Trophoblast cell (in vitro differentiated cells and primary cell): ENCODE measurements around the gene TIGD1. TPM values are rescaled to one million over a fixed set of nuclear protein-coding genes. Genes with fewer than 3 reads are reported as not detected.
A peak's percentile ranks its signal among the peaks of the same experiment; 100 is the strongest.

Experiments
- DNase-seq, 2 donors: peaks; one replicate each; pipeline ENCODE4 v3.0.0-alpha.2; 2016
- H2AFZ ChIP-seq: 2 replicates; pipeline ENCODE4 v1.6.1; 2013; ENCODE audit warnings: low read length, moderate library complexity, mild to moderate bottlenecking; ENCODE audit not compliant: insufficient read depth, poor library complexity
- H2AK5ac ChIP-seq: 2 replicates; pipeline ENCODE4 v1.6.1; 2013; ENCODE audit warnings: mild to moderate bottlenecking, low read length
- H2BK120ac ChIP-seq: 2 replicates; pipeline ENCODE4 v1.6.1; 2013; ENCODE audit warnings: low read length, mild to moderate bottlenecking, moderate library complexity; ENCODE audit not compliant: insufficient read depth, poor library complexity
- H2BK12ac ChIP-seq: 2 replicates; pipeline ENCODE4 v1.6.1; 2013; ENCODE audit warnings: mild to moderate bottlenecking, low read length, moderate library complexity
- H2BK5ac ChIP-seq: 2 replicates; pipeline ENCODE4 v1.6.1; 2013; ENCODE audit warnings: low read length, low read depth, moderate library complexity, mild to moderate bottlenecking; ENCODE audit not compliant: poor library complexity
- H3K14ac ChIP-seq: 2 replicates; pipeline ENCODE4 v1.6.1; 2013; ENCODE audit warnings: mild to moderate bottlenecking, low read length
- H3K18ac ChIP-seq: 2 replicates; pipeline ENCODE4 v1.6.1; 2013; ENCODE audit warnings: mild to moderate bottlenecking, low read length
- H3K23ac ChIP-seq: 2 replicates; pipeline ENCODE4 v1.6.1; 2013; ENCODE audit warnings: low read length
- H3K27ac ChIP-seq: 2 replicates; pipeline ENCODE4 v1.5.1; 2013; ENCODE audit warnings: low read depth, mild to moderate bottlenecking, inconsistent platforms, low read length, moderate library complexity
- H3K27me3 ChIP-seq: 2 replicates; pipeline ENCODE4 v1.6.1; 2013; ENCODE audit warnings: inconsistent platforms, mild to moderate bottlenecking, low read length, moderate library complexity; ENCODE audit not compliant: insufficient read depth
- H3K36me3 ChIP-seq, 2 experiments: 1 replicate in 1 of 2; 2 replicates in 1 of 2; pipeline ENCODE4 v1.6.1; 2013; ENCODE audit warnings: low read length in 2 of 2, mild to moderate bottlenecking in 2 of 2, moderate library complexity in 1 of 2; ENCODE audit not compliant: insufficient read depth in 2 of 2, control insufficient read depth in 1 of 2
- H3K4ac ChIP-seq: 2 replicates; pipeline ENCODE4 v1.6.1; 2013; ENCODE audit warnings: low read depth, mild to moderate bottlenecking, low read length, moderate library complexity
- H3K4me1 ChIP-seq, 2 experiments: 1 replicate in 1 of 2; 2 replicates in 1 of 2; pipeline ENCODE4 v1.6.1; 2013; ENCODE audit warnings: low read length in 2 of 2, mild to moderate bottlenecking in 2 of 2, moderate library complexity in 1 of 2; ENCODE audit not compliant: insufficient read depth in 2 of 2, control insufficient read depth in 1 of 2
- H3K4me2 ChIP-seq: 2 replicates; pipeline ENCODE4 v1.6.1; 2013; ENCODE audit warnings: inconsistent platforms, mild to moderate bottlenecking, low read length, moderate library complexity
- H3K4me3 ChIP-seq: 2 replicates; pipeline ENCODE4 v1.5.1; 2013; ENCODE audit warnings: mild to moderate bottlenecking, low read depth, low read length, inconsistent platforms
- H3K79me1 ChIP-seq: one replicate; pipeline ENCODE4 v1.6.1; 2013; ENCODE audit warnings: low read length
- H3K79me2 ChIP-seq: 2 replicates; pipeline ENCODE4 v1.6.1; 2013; ENCODE audit warnings: low read length, mild to moderate bottlenecking; ENCODE audit not compliant: control insufficient read depth, insufficient read depth, poor library complexity
- H3K9ac ChIP-seq: 2 replicates; pipeline ENCODE4 v1.6.1; 2013; ENCODE audit warnings: mild to moderate bottlenecking, low read length
- H3K9me3 ChIP-seq: 2 replicates; pipeline ENCODE4 v1.6.1; 2013; ENCODE audit warnings: low read depth, mild to moderate bottlenecking, control low read depth, inconsistent platforms, low read length; ENCODE audit not compliant: insufficient read depth
- H4K12ac ChIP-seq: 2 replicates; pipeline ENCODE4 v1.6.1; 2013; ENCODE audit warnings: low read depth, mild to moderate bottlenecking, low read length, moderate library complexity
- H4K8ac ChIP-seq: 2 replicates; pipeline ENCODE4 v1.6.1; 2013; ENCODE audit warnings: low read depth, mild to moderate bottlenecking, low read length, moderate library complexity
- H4K91ac ChIP-seq: one replicate; pipeline ENCODE4 v1.6.1; 2013; ENCODE audit warnings: low read depth, mild to moderate bottlenecking, low read length, moderate library complexity
- WGBS: extraction: QIAGEN DNeasy Blood & Tissue Kit; methylation state at CpG from one replicate; pipeline ENCODE4 v1.1.7; 2013; ENCODE audit warnings: missing lambda C conversion rate; ENCODE audit not compliant: insufficient read length, insufficient coverage; ENCODE audit errors: extremely low coverage; 5-methylcytosine and 5-hydroxymethylcytosine counted together
- polyA plus RNA-seq: library from polyadenylated mRNA; stranded (reverse); fragments of 200-250 nt; gene quantifications from 2 replicates; pipeline ENCODE4 v1.2.3, GENCODE V29; 2013

Gene TIGD1
- polyA plus RNA-seq, result 1.9 and 2.2 TPM in 2 replicates

DNA sequence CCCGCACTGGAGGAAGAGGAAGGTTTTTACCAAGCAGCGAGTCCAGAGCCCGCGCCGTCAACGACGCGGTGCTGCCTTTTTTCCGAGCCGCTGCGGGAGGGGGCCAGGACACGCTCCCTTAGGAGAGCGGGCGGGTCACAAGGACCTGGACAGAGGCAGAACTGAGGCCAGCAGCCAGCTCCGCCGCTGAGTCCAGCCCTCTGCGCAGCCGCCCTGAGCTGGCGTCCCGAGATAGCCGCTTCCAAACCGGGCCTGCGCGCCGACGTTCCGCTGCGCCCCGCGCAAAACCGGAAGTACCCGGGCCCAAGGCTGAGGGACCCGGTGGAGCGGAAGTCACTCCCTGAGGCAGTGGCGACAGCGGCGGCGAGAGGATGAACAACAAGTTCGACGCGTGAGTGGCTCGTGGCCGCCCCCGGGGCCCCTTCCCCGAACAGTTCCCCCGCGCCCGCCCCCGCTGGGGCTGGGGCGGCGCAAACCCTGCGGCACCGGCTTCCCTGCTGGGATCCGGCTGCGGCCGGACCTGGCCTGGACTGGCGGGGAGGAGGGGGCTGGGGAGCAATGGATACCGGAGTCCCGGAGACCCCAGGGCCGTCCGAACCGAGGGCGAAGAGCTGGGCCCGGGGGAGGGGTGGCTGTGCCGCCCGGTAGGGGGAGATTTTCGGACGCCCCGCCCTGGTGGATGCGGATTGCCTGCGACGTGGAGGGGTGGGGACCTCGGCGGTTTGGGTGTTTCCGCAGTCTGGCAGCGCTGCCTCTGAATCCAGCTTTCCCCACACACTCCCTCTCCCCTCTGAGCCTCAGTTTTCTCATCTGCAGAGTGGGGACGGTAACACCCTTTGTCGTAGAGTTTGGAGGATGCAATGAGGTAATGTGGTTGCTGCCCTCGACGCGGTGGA, at the start of gene TIGD1, which contains the start of gene EIF4E2:
Gene TIGD1 (minus strand): TSS at position 204 of the 896 bp plus-strand sequence. CDS start 675 bp downstream, outside the sequence.
Gene EIF4E2 (plus strand): TSS at position 336 of the 896 bp plus-strand sequence. CDS start 36 bp downstream, at position 372.
- peak within 1 kb of the TSS; percentile 88 for H2BK120ac ChIP-seq
- H3K27ac ChIP-seq, result peak within 1 kb of the TSS; percentile 97
- H3K27me3 ChIP-seq, result no peaks in the 10 kb centered on the region
- H4K8ac ChIP-seq, result peak within 1 kb of the TSS; percentile 96
- peak within 1 kb of the TSS; percentile 83 for H3K14ac ChIP-seq
- peak within 1 kb of the TSS; percentile 84 for H3K4ac ChIP-seq
- peaks cover 11% of the 10 kb centered on the region for H3K79me2 ChIP-seq
- no peak within 1 kb of the TSS for H2BK12ac ChIP-seq
- H2AFZ ChIP-seq, result peak within 1 kb of the TSS; percentile 41
- no CpG with 5 or more reads among the region's 81 CpGs for WGBS
- H2AK5ac ChIP-seq, result peak within 1 kb of the TSS; percentile 80
- peaks cover 3 to 10% of the 10 kb centered on the region in 2 experiments for H3K36me3 ChIP-seq
- H3K18ac ChIP-seq, result peak within 1 kb of the TSS; percentile 95
- no peak within 1 kb of the TSS for H3K23ac ChIP-seq
- peaks cover 11% of the 10 kb centered on the region for H3K79me1 ChIP-seq
- DNase-seq, result peak; percentile 96
- peak within 1 kb of the TSS; percentile 88 for H3K4me3 ChIP-seq
- H3K4me2 ChIP-seq, result peak within 1 kb of the TSS; percentile 84
- H4K12ac ChIP-seq, result peak within 1 kb of the TSS; percentile 97
- H3K9me3 ChIP-seq, result no peaks in the 10 kb centered on the region
- peak within 1 kb of the TSS; percentile 94 for H2BK5ac ChIP-seq
- peak within 1 kb of the TSS; percentile 98 for H4K91ac ChIP-seq
- H3K4me1 ChIP-seq, result peaks cover 0 to 4% of the 10 kb centered on the region in 2 experiments
- peak within 1 kb of the TSS; percentile 96 for H3K9ac ChIP-seq

DNA sequence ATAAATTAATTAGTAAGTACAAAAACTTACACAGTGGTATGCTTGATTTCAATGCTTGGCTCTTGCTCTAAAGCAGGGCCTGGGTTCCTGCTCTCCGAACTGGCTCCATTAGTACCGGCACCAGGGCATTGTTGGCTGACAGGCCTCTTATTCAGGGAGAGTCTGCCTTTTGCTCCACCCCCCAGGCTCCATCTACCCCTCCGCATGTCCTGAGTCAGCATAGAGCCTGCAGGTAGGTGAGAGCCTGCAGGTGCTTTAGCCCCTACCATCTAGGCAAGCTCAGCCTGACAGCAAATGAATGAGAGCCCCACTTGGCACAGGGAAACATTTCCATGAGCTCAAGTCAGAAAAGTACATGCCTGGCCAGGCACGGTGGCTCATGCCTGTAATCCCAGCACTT, 47.9 kb upstream of the TIGD1 start:
- Histone ChIP-seq H3K79me1 (no peaks in the 10 kb centered on the region), H3K9ac (no peak overlapping the region), H3K36me3 (no peaks in the 10 kb centered on the region), H3K27me3 (no peaks in the 10 kb centered on the region), H3K27ac (no peak overlapping the region), H2AFZ (no peak overlapping the region), H2BK120ac (no peak overlapping the region), H2BK12ac (no peak overlapping the region), H4K8ac (no peak overlapping the region), H3K23ac (no peak overlapping the region), H3K4me1 (peaks cover 0 to 2% of the 10 kb centered on the region in 2 experiments), H2AK5ac (no peak overlapping the region), H3K4me2 (no peak overlapping the region), H3K9me3 (no peaks in the 10 kb centered on the region), H2BK5ac (no peak overlapping the region), H4K91ac (no peak overlapping the region), H3K4ac (no peak overlapping the region), H3K18ac (no peak overlapping the region), H4K12ac (no peak overlapping the region), H3K14ac (no peak overlapping the region), H3K4me3 (no peak overlapping the region), H3K79me2 (no peaks in the 10 kb centered on the region)
- DNase-seq, result no peak
- WGBS, result no CpG with 5 or more reads among the region's 4 CpGs

DNA sequence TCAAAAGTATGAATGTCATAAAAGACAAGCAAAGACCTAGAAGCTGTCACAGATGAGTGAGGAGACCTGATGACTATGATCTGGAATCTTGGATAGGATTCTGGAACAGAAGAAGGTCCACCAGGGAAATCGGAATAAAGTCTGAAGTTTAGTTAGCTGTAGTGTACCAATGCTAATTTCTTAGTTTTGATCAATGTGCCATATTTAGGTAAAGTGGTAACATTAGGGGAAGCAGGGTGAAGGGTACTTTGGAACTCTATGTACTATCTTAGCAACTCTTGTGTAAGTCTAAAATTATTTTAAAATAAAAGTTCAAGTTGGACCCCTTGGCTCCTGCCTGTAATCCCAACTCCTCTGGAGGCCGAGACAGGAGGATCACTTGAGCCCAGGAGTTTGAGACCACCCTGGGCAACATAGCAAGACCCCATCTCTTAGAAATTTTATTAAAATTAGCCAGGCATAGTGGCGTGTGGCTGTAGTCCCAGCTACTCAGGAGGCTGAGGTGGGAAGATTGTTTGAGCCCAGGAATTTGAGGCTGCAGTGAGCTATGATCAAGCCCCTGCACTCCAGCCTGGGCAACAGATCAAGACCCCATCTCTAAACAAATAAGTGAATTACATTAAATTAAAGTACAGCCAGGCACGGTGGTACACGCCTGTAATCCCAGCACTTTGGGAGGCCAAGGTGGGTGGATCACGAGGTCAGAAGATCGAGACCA, 47.2 kb upstream of the TIGD1 start:
- H3K18ac ChIP-seq, result no peak overlapping the region
- H2BK5ac ChIP-seq, result no peak overlapping the region
- no peak overlapping the region for H4K91ac ChIP-seq
- H2BK12ac ChIP-seq, result no peak overlapping the region
- H3K27me3 ChIP-seq, result no peaks in the 10 kb centered on the region
- no peak overlapping the region for H2BK120ac ChIP-seq
- no peaks in the 10 kb centered on the region for H3K79me1 ChIP-seq
- H3K9ac ChIP-seq, result no peak overlapping the region
- no peak overlapping the region for H3K23ac ChIP-seq
- H3K36me3 ChIP-seq, result no peaks in the 10 kb centered on the region
- no peak overlapping the region for H4K12ac ChIP-seq
- no peak overlapping the region for H3K4ac ChIP-seq
- peaks cover 0 to 4% of the 10 kb centered on the region in 2 experiments for H3K4me1 ChIP-seq
- H4K8ac ChIP-seq, result no peak overlapping the region
- H3K27ac ChIP-seq, result no peak overlapping the region
- H3K4me2 ChIP-seq, result no peak overlapping the region
- H3K79me2 ChIP-seq, result no peaks in the 10 kb centered on the region
- no CpG with 5 or more reads among the region's 7 CpGs for WGBS
- no peak overlapping the region for H3K14ac ChIP-seq
- no peaks in the 10 kb centered on the region for H3K9me3 ChIP-seq
- H2AFZ ChIP-seq, result no peak overlapping the region
- DNase-seq, result no peak
- H2AK5ac ChIP-seq, result no peak overlapping the region
- no peak overlapping the region for H3K4me3 ChIP-seq

DNA sequence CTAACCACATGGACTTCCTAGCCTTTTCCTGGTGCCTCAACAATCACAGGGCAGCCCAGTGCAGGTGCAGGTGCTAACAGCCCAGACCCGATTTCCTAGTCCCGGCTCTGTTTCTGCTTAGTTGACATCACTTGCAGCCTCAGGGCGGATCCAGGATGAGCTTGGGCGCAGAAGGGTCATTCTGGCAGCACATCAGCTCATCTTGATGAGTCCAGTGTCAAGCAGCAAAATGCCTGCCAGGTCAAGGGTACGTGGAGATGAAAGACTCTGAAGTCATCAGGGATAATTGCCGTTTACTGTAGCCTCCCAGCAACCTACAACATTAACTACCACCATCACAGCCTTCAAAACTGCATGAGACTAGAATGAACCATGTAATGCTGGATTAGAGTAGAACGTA, 43.6 kb upstream of the TIGD1 start:
- no peaks in the 10 kb centered on the region for H3K79me1 ChIP-seq
- no peak overlapping the region for H2BK5ac ChIP-seq
- no peaks in the 10 kb centered on the region for H3K27me3 ChIP-seq
- no peak overlapping the region for H3K4me3 ChIP-seq
- H3K27ac ChIP-seq, result no peak overlapping the region
- H3K36me3 ChIP-seq, result no peaks in the 10 kb centered on the region
- H2BK12ac ChIP-seq, result no peak overlapping the region
- no peak overlapping the region for H4K12ac ChIP-seq
- no peak overlapping the region for H3K18ac ChIP-seq
- H3K4me2 ChIP-seq, result no peak overlapping the region
- H3K9me3 ChIP-seq, result no peaks in the 10 kb centered on the region
- no peak overlapping the region for H3K23ac ChIP-seq
- WGBS, result no CpG with 5 or more reads among the region's 7 CpGs
- no peak overlapping the region for H3K9ac ChIP-seq
- no peak overlapping the region for H2BK120ac ChIP-seq
- no peak overlapping the region for H4K91ac ChIP-seq
- no peaks in the 10 kb centered on the region for H3K79me2 ChIP-seq
- H4K8ac ChIP-seq, result no peak overlapping the region
- no peak overlapping the region for H3K4ac ChIP-seq
- H3K14ac ChIP-seq, result no peak overlapping the region
- H3K4me1 ChIP-seq, result peaks cover 0 to 4% of the 10 kb centered on the region in 2 experiments
- no peak overlapping the region for H2AK5ac ChIP-seq
- no peak overlapping the region for H2AFZ ChIP-seq
- no peak for DNase-seq
